BE2C (cell line): ENCODE measurements around the gene JAML.

Source experiments
- DNase-seq: peaks from one replicate; pipeline ENCODE4 v3.0.0-alpha.2; 2020
- H3K27me3 ChIP-seq: fragments of 250-450 bp; sonication (Bioruptor Pico); 2 replicates; pipeline ENCODE4 v1.5.1; 2020; ENCODE audit warnings: mild to moderate bottlenecking
- H3K36me3 ChIP-seq: fragments of 250-450 bp; sonication (Bioruptor Pico); 2 replicates; pipeline ENCODE4 v1.5.1; 2020; ENCODE audit warnings: mild to moderate bottlenecking
- H3K4me1 ChIP-seq: fragments of 250-450 bp; sonication (Bioruptor Pico); 2 replicates; pipeline ENCODE4 v1.5.1; 2020
- H3K4me3 ChIP-seq: 2 replicates; pipeline ENCODE4 v1.5.1; 2011; ENCODE audit warnings: low read depth, low read length
- H3K9me3 ChIP-seq: fragments of 250-450 bp; sonication (Bioruptor Pico); 2 replicates; pipeline ENCODE4 v1.5.1; 2020
- CTCF ChIP-seq: IDR thresholded peaks from 2 replicates; pipeline ENCODE4 v1.5.1; 2012; ENCODE audit warnings: mild to moderate bottlenecking, low read depth, low read length

The JAML gene

GRCh38 chr11:118213201-118213600 lies 11.6 kb downstream of the JAML start:
- no peak for TF ChIP-seq CTCF

GRCh38 chr11:118212781-118213191 lies 12.0 kb downstream of the JAML start:
- peaks cover 95% of the 10 kb centered on the region for H3K27me3 ChIP-seq
- H3K36me3 ChIP-seq = no peaks in the 10 kb centered on the region
- no peak for TF ChIP-seq CTCF
- H3K4me1 ChIP-seq = no peaks in the 10 kb centered on the region
- no peak overlapping the region for H3K4me3 ChIP-seq
- DNase-seq = no peak
- H3K9me3 ChIP-seq = no peaks in the 10 kb centered on the region

More at GRCh38 chr11:118213201-118213600, 11.6 kb downstream of the JAML start:
- H3K9me3 ChIP-seq = no peaks in the 10 kb centered on the region
- no peak for DNase-seq
- no peaks in the 10 kb centered on the region for H3K4me1 ChIP-seq
- H3K4me3 ChIP-seq = no peak overlapping the region
- H3K27me3 ChIP-seq = peaks cover 91% of the 10 kb centered on the region
- no peaks in the 10 kb centered on the region for H3K36me3 ChIP-seq

GRCh38 chr11:118212131-118212725 lies 12.6 kb downstream of the JAML start:
- Histone ChIP-seq H3K4me1 (no peaks in the 10 kb centered on the region), H3K36me3 (no peaks in the 10 kb centered on the region), H3K9me3 (no peaks in the 10 kb centered on the region), H3K27me3 (peaks cover 92% of the 10 kb centered on the region), H3K4me3 (no peak overlapping the region)
- DNase-seq = no peak
- no peak for TF ChIP-seq CTCF

GRCh38 chr11:118211006-118211405 lies 13.8 kb downstream of the JAML start:
- no peak overlapping the region for H3K4me3 ChIP-seq

GRCh38 chr11:118210323-118210722 lies 14.5 kb downstream of the JAML start:
- H3K36me3 ChIP-seq = no peaks in the 10 kb centered on the region
- peaks cover 91% of the 10 kb centered on the region for H3K27me3 ChIP-seq
- no peaks in the 10 kb centered on the region for H3K9me3 ChIP-seq
- no peak overlapping the region for H3K4me3 ChIP-seq
- no peak for DNase-seq
- TF ChIP-seq CTCF = no peak
- H3K4me1 ChIP-seq = no peaks in the 10 kb centered on the region

More at GRCh38 chr11:118211006-118211405, 13.8 kb downstream of the JAML start:
- no peak for TF ChIP-seq CTCF
- H3K27me3 ChIP-seq = peaks cover 91% of the 10 kb centered on the region
- no peaks in the 10 kb centered on the region for H3K4me1 ChIP-seq
- no peak for DNase-seq
- H3K9me3 ChIP-seq = no peaks in the 10 kb centered on the region
- no peaks in the 10 kb centered on the region for H3K36me3 ChIP-seq

GRCh38 chr11:118209033-118209432 lies 15.8 kb downstream of the JAML start:
- H3K4me3 ChIP-seq = no peak overlapping the region
- no peaks in the 10 kb centered on the region for H3K9me3 ChIP-seq
- no peaks in the 10 kb centered on the region for H3K36me3 ChIP-seq
- no peak for TF ChIP-seq CTCF
- peaks cover 86% of the 10 kb centered on the region for H3K27me3 ChIP-seq
- no peaks in the 10 kb centered on the region for H3K4me1 ChIP-seq
- no peak for DNase-seq
